Kidney (tissue), 14 donors: ENCODE measurements around the gene PRKCD. TPM values are rescaled to one million over a fixed set of nuclear protein-coding genes. Genes with fewer than 3 reads are reported as not detected.

Experiments used
- DNase-seq, 5 donors: peaks; one replicate each; pipeline ENCODE4 v3.0.0-alpha.2; 2013 to 2020
- FAIRE-seq: peaks from 2 replicates; lab custom pipeline; 2012; peaks lifted over from hg19 to GRCh38; lab: Jason Lieb, UNC
- H3K27ac ChIP-seq, 2 donors: one replicate each; pipeline ENCODE4 v1.7.0; 2013; ENCODE audit warnings: low read depth in 2 of 2, low read length in 2 of 2, inconsistent platforms in 1 of 2
- H3K27me3 ChIP-seq: one replicate; pipeline ENCODE4 v1.7.1; 2013; ENCODE audit warnings: low read length, inconsistent platforms; ENCODE audit not compliant: control insufficient read depth, insufficient read depth
- H3K36me3 ChIP-seq, 3 donors: one replicate each; pipeline versions ENCODE4 v1.7.0 to v1.7.1; 2013; ENCODE audit warnings: low read length in 3 of 3, control low read depth in 1 of 3, inconsistent platforms in 1 of 3; ENCODE audit not compliant: insufficient read depth in 3 of 3, control insufficient read depth in 2 of 3
- H3K4me1 ChIP-seq, 3 donors: one replicate each; pipeline versions ENCODE4 v1.7.0 to v1.7.1; 2013; ENCODE audit warnings: low read length in 3 of 3, inconsistent platforms in 1 of 3, low read depth in 1 of 3; ENCODE audit not compliant: control insufficient read depth in 2 of 3, insufficient read depth in 2 of 3
- H3K4me3 ChIP-seq, 3 donors: one replicate each; pipeline versions ENCODE4 v1.7.0 to v1.8.1; 2013; ENCODE audit warnings: low read length in 3 of 3, control low read depth in 1 of 3, inconsistent platforms in 1 of 3
- H3K9ac ChIP-seq, 3 donors: one replicate each; pipeline versions ENCODE4 v1.7.0 to v1.7.1; 2013; ENCODE audit warnings: low read length in 3 of 3, control low read depth in 1 of 3, inconsistent platforms in 1 of 3
- H3K9me3 ChIP-seq, 3 donors: one replicate each; pipeline versions ENCODE4 v1.7.0 to v1.7.1; 2013; ENCODE audit warnings: low read length in 3 of 3, control low read depth in 1 of 3, inconsistent platforms in 1 of 3; ENCODE audit not compliant: control insufficient read depth in 2 of 3, insufficient read depth in 1 of 3
- CTCF ChIP-seq: IDR thresholded peaks from 3 replicates; pipeline ENCODE4 v1.5.1; 2012; ENCODE audit warnings: mild to moderate bottlenecking, moderate library complexity, borderline replicate concordance; ENCODE audit not compliant: insufficient read depth; ENCODE audit errors: extremely low read depth
- intact Hi-C: fragments of 100-400 bp; cut with DNase I; formaldehyde crosslinking; loops from one replicate; pipeline ENCODE4 v1.11.1; 2022
- polyA plus RNA-seq: library from polyadenylated mRNA; stranded (reverse); fragments of 350-450 nt; fragmentation: Illumina TruSeq; extraction: RNeasy Lipid Tissue Mini Kit (QIAGEN cat#74804); gene quantifications from one replicate; pipeline ENCODE4 v1.2.3, GENCODE V29; 2014; ENCODE audit warnings: low read depth, low replicate concordance; ENCODE audit not compliant: insufficient read depth
- total RNA-seq: library from RNA; stranded (reverse); fragmentation: NEBNext Ultra II Directional; extraction: Animal tissue kit (Norgen Biotek cat#: 25700); gene quantifications from one replicate; pipeline ENCODE4 v1.2.1, GENCODE V29; 2021
- donor health status: control.
- donor health status: control.
- donor health status: control.
- donor health status: control.
- donor health status: control.
- donor health status: DM: yes; HTN: yes; CAD: no.
- donor health status: Normal renal cell carcinoma (clear cell type).

The PRKCD gene
- total and polyA plus RNA-seq, 2 donors from 2014 or later = 26.6 to 29.1 TPM

GRCh38 chr3:53146319-53146891, 14.6 kb upstream of the PRKCD start:
- H3K9ac ChIP-seq = no peak overlapping the region

GRCh38 chr3:53147151-53147902, 13.7 kb upstream of the PRKCD start:
- TF ChIP-seq CTCF = no peak
- FAIRE-seq (no peak), DNase-seq (peak in 1 of 5 donors; percentile 35)
- H3K4me3 ChIP-seq = no peak overlapping the region
- peaks cover 0 to 21% (median 13%) of the 10 kb centered on the region in 3 donors for H3K4me1 ChIP-seq
- H3K9me3 ChIP-seq = no peaks in the 10 kb centered on the region
- intact Hi-C loops = no loop called here
- no peaks in the 10 kb centered on the region for H3K36me3 ChIP-seq
- no peak overlapping the region for H3K27ac ChIP-seq
- H3K27me3 ChIP-seq = no peaks in the 10 kb centered on the region
- H3K9ac ChIP-seq = no peak overlapping the region

More at GRCh38 chr3:53146319-53146891, 14.6 kb upstream of the PRKCD start:
- intact Hi-C loops = no loop called here
- Histone ChIP-seq H3K4me1 (peaks cover 0 to 15% (median 13%) of the 10 kb centered on the region in 3 donors), H3K4me3 (no peak overlapping the region), H3K27ac (no peak overlapping the region), H3K27me3 (no peaks in the 10 kb centered on the region), H3K9me3 (no peaks in the 10 kb centered on the region), H3K36me3 (no peaks in the 10 kb centered on the region)
- DNase-seq (peak in 1 of 5 donors; percentile 42), FAIRE-seq (no peak)
- TF ChIP-seq CTCF = no peak

GRCh38 chr3:53147903-53148400, 13.1 kb upstream of the PRKCD start:
- Histone ChIP-seq H3K27ac (no peak overlapping the region), H3K9me3 (no peaks in the 10 kb centered on the region), H3K4me3 (no peak overlapping the region), H3K9ac (no peak overlapping the region), H3K27me3 (no peaks in the 10 kb centered on the region), H3K4me1 (peaks cover 0 to 21% (median 13%) of the 10 kb centered on the region in 3 donors), H3K36me3 (no peaks in the 10 kb centered on the region)
- no peak for FAIRE-seq
- intact Hi-C loops = no loop called here
- DNase-seq = peak in 1 of 5 donors; percentile 37
- TF ChIP-seq CTCF = no peak
